A375 (cell line): ENCODE data around the gene SPATA17. TPM values are rescaled to one million over a fixed set of nuclear protein-coding genes. Genes with fewer than 3 reads are reported as not detected.

Source experiments
- small RNA-seq: library from RNA; depleted of rRNA; stranded (forward); fragments of <200 nt; gene quantifications from one replicate; pipeline ENCODE3, GENCODE V24; 2014
- total RNA-seq: library from RNA; depleted of rRNA; stranded (reverse); fragments of >200 nt; shearing (Covaris generic); gene quantifications from 2 replicates; pipeline ENCODE4 v1.2.3, GENCODE V29; 2014; rRNA removed

SPATA17 gene, protein sequence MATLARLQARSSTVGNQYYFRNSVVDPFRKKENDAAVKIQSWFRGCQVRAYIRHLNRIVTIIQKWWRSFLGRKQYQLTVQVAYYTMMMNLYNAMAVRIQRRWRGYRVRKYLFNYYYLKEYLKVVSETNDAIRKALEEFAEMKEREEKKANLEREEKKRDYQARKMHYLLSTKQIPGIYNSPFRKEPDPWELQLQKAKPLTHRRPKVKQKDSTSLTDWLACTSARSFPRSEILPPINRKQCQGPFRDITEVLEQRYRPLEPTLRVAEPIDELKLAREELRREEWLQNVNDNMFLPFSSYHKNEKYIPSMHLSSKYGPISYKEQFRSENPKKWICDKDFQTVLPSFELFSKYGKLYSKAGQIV
- 1.8 and 2.4 TPM in 2 replicates for total RNA-seq

DNA sequence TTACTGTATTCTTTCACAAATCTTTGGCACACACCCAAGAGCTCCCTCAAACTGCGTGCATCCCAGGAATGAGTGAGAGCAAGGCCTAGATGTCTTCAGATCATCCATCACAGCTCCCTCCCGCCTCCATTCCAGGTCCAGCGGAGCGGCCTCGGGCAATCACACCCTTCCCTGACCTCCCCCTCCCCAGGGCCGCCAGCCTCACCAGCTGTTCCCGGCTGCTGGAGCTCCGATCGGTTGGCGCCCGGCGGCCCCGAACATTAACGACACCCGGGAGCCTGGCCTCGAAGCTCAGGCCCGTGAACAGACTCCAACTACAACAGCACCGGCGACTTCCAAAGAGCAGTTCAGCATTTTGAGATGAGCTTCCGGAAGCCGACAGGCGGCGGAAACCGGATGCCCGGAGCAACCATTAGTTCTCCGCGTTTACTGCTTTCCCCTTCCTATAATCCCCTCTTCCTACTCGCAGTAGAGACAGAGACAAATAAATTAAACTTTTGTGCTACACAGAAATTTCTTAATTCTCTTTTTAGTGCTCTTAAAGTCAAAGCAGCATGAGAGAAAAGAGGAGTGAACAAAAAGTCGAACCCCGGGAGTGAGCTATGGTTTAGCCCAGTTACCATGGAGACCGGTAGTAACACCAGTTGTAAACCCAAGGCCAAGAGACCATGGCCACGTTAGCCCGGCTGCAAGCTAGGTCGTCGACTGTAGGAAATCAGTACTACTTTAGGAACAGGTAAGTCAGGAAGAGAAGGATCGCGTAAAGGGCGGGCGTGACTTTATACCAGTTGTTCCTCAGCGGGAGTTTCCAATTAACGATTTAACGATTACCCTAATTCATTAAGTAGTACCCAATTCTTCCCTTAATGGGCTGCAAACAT lies at the start of gene SPATA17, which contains the start of gene GPATCH2:
SPATA17 (plus strand) TSS at position 634 of the 881 bp plus-strand sequence; CDS start at position 669, 35 bp downstream.
GPATCH2 (minus strand) TSS at position 380 of the 881 bp plus-strand sequence; CDS start at position 261, 119 bp downstream.

Small RNAs within 50 kb of the gene (small RNA-seq; reads per million reads assigned to genes)
- not detected for gene UBBP2

Other genes starting within 250 kb of the SPATA17 start
- 21.1 and 24.6 TPM in 2 replicates for gene GPATCH2, start 254 bp upstream of the SPATA17 start, total RNA-seq